HG02943 (cell line): ENCODE data around the gene RPUSD3.

Experiments
- ATAC-seq: cut with Tn5 transposase; IDR thresholded peaks from one replicate; pipeline ENCODE4 v1.9.1; 2021; ENCODE audit warnings: mild to moderate bottlenecking, low read depth, moderate library complexity; ENCODE audit not compliant: unreplicated experiment

Gene RPUSD3

DNA sequence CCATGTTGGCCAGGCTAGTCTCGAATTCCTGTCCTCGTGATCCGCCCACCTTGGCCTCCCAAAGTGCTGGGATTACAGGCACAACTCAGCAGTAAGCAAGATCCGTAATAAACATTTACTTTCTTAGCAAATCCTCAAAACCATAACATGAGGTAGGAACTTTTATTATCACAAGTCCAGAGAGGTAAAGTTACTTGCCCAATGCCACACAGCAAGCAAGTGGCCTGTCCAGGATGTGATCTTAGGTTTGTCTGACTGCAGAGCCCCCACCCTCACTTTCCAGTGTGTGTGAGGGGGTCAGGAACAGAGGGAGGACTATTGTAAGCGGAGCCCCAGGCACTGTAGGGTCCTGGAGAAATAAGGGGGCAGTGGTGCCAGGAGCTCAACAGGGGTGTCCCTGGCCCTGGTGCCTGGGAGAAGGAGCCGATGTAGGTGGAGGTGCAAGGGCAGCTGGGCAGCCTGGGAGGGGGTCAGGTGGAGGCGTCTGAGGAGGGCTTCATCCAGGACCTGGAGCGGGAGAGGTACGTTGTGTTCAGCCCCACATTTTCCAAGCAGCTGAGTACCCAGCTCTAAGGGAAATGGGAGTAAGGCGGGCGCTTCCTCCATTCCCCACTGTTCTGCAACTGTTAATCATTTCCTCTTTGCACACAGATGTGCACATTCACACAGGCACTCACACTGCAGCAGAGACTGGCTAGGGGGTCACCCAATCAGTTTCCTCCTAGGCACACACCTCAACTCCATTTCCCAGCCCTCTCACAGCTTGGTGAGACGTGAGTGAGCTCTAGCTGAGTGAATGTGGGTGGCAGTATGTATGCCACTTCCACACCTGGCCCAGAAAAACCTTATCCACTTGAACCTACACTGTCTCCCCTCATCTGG is 5.9 kb downstream of the RPUSD3 start:
- no peak for ATAC-seq

DNA sequence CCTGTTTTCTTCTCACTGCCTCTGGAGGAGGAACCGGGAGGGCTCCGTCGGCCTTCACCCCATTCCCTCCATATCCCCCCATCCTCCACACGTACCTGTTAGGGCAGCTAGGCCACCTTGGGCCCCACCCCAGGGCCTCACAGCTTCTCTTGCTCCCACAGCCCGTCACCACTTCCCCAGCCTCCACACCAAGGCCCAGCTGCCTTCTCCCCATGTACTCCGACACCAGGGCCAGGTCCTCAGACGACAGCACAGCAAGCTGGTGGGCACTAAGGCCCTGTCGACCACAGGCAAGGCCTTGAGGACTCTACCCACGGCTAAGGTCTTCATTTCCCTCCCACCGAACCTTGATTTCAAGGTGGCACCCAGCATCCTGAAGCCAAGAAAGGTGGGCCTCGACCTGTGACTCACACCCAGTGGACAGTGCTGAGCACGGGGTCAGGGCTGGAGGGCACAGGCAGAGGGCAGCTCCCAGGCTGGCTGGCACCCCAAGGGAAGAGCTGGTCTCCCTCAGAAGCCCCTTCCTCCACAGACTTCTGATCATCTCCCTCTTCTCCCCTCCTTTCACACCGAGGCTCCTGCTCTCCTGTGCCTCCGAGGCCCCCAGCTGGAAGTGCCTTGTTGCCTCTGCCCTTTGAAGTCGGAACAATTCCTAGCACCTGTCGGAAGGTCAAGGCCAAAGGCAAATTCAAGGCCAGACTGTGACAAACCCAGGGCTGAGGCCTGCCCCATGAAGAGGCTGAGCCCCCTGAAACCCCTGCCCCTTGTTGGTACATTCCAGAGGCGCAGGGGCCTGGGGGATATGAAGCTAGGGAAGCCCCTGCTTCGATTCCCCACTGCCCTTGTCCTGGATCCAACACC is 9.1 kb downstream of the RPUSD3 start:
- ATAC-seq, result no peak

DNA sequence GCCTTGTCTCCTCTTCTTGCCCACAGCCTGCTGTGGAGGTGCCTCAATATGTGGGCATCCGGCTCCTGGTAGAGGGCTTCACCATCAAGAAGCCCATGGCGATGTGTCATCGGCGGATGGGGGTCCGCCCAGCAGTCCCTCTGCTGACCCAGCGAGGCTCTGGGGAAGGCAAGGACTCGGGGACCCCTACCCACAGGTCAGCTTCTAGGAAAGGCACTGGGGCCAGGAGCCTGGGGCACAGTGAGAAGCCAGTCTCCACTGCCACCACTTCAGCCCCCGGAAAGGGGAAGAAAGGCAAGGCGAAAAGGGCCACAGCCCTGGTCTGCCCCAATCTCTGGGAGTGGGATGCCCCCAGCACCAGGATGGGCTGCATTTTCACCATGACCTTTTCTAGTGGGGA is 10.7 kb downstream of the RPUSD3 start:
- no peak for ATAC-seq

DNA sequence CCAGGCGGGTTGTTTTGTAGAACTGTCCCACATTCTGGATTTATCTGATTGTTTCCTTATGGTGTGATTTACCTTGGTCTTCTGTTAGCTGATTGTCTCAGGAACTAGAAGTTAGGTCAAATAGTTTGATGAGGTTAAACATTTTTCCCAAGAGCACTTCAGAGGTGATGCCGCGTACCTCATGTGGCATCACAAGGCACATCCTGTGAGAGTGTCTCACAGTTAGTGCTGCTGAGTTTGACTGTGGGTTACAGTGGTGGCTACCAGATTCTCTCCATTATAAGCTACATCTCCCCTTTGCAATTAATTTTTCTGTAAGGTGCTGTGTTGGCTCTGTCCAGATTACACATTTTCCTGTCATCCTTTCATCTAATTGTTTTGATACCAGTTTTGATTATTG is 12.6 kb downstream of the RPUSD3 start:
- ATAC-seq, result no peak

DNA sequence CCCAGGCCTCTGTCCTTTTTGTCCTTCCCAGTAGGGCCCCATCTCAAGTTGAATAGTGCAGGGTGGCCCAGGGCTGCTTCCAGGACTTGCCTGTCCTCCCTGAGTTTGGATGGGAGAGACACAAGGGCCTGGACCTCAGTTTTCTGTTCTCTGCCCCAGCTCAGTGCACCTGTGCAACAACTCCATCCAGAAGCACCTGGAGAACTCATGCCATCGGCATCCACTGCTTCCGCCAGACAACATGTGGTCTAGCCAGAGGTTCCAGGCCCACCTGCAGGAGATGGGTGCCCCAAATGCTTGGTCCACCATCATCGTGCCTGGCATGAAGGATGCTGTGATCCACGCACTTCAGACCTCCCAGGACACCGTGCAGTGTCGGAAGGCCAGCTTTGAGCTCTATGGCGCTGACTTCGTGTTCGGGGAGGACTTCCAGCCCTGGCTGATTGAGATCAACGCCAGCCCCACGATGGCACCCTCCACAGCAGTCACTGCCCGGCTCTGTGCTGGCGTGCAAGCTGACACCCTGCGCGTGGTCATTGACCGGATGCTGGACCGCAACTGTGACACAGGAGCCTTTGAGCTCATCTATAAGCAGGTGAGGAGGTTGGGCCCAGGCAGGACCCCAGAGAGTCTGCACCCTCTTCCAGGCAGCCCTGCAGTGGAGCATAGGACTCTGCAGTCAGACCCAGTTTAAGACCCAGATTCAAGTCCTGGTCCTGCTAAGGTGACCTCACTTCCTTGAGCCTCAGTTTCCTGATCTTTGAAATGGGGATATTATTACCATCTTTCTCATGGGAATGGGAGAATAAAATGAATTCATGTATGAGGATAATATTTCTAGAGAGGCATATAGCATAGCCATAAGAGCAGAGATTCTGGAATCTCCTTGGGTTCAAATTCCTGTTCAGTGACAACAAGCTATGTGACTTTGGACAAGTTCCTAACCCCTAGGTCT is 14.7 kb downstream of the RPUSD3 start:
- ATAC-seq, result no peak

DNA sequence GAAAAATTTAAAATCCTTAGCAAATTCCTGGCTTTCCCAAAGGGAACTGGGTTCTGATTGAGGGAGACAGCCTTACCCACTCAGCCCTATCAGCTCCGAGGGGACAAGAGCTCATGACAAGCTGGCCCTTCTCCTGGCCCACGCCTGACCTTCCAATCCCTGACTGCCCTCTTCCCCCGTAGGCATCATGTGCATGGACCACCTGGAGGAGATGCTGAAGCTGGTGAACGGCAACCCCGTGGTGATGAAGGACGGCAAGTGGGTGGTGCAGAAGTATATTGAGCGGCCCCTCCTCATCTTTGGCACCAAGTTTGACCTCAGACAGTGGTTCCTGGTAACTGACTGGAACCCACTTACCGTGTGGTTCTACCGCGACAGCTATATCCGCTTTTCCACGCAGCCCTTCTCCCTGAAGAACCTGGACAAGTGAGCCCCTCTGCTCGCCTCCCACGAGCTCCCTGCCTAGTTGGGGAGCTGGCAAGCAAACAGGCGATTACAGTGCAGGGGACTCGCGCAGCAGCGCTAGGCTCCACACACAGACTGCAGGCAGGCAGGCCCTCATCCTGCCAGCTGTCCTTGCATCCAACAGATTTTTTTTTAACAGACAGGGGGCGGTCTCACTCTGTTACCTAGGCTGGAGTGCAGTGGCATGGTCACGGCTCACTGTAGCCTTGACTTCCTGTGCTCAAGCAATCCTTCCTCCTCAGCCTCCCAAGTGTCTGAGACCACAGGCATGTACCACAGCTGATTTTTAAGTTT is 16.8 kb downstream of the RPUSD3 start:
- no peak for ATAC-seq

DNA sequence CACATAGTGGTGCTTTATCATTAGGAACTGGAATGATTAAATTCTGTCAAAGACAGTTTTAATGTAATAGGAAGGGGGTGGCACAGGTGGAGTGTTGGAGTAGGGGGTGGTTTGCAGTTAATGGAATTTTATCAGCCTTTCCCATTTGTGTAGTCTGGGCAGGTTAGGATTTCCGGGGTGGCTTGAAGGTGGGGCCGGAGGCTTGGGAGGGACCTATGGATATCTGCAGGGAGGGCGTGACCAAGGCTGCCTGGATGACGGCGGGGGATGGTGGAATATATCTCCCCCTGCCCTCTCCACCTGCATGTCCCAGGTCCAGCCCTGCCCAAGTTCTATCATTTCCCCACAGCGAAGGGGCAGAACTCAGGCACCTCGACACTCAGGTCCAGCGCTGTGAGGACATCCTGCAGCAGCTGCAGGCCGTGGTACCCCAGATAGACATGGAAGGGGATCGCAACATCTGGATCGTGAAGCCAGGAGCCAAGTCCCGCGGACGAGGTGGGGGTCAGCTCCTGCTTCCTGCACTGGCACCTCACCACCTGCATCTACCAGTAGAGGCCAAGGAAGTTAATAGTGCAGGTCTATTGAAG is 18.3 kb downstream of the RPUSD3 start:
- no peak for ATAC-seq

DNA sequence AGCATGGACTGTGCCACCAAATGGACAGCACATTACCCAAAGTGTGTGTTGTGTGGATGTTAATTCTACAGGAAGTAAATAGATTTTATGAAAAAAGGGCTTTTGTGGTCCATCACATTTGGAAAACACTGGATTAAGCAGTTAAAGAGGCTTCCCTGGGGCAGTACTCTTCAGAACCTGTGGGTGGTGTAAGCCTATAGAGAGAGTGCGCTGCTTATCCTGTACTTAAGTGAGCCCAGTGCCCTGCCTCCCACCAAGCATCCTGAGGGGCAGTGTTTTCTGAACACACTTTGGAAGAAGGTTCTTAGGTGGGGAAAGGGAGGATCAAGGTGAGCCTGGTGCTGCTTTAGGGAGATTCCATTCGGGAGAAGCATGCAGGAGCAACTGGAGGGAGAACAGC is 22.9 kb downstream of the RPUSD3 start:
- ATAC-seq, result no peak

DNA sequence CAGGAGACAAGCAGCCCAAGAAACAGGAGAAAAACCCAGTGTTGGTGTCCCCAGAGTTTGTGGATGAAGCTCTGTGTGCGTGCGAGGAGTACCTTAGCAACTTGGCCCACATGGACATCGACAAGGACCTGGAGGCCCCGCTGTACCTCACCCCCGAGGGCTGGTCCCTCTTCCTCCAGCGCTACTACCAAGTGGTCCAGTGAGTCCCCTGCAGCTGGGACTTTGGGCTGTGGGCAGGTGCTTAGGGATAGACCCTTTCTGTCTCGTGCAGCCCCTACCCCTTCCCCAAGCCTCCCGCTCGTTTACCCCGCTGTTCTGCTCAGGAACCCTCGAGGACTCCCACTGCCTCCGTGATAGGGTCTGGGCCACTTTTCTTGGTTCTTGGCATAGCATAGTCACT is 23.3 kb downstream of the RPUSD3 start:
- no peak for ATAC-seq

DNA sequence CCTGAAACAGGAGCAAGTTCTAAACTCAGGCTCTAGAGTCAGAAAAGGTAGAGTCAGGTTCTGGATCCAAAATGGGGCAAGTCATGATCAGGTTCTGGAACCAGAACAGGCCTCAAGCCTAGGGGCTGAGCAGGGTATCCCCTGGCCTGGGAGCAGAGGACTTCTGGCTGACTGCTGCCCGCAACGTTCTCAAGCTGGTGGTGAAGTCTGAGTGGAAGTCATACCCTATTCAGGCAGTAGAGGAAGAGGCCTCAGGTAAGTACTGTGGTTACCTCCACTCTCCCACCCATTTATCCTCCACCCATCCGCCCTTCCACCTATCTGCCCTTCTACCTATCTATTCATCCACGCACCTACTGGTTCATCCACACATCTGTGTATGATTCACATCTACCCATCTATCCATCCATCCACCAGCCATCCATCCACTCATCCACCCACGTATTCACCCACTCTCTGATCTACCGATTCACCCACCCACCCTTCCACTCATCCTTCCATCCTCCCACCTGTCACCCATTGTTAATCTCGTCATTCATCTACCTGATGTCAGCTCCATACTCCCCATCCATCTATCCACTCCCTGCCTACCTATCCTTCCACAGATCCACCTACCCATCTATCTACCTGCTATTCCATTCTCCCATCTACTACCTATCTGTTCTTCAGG is 25.0 kb downstream of the RPUSD3 start:
- no peak for ATAC-seq

DNA sequence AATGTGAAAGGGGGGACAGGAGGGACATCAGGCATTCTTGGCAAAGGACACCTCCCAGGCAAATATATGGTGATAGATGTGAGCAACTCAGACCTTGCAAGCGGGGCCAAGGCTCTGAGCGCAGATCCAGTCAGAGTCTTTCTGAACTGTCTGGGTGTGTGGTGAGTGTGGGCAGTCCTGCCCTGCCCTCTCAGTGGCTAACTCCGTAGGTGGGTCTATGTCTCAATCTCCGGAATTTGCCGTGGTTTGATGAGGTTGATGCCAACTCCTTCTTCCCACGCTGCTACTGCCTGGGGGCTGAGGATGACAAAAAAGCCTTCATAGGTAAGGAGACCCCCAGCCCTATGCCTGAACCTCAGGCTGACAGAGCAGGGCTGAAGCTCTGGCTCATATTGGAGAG is 26.4 kb downstream of the RPUSD3 start:
- ATAC-seq, result no peak

DNA sequence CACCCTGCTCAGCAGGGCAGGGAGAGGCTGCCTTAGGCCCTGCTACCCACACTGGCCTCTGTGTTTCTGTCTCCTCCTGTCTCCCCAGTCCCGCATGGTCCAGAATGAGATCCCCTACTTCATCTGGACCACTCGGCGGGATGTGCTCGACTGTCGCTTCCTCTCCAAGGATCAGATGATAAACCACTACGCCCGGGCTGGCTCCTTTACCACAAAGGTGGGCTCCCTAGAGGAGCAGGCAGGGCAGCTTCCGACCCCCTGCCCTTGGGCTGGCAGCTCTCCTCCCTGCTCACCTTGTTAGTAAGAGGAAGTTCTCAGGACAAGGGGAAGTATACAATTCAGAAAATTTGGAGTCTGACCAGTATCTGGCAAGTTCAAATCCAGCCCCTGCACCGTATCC is 27.8 kb downstream of the RPUSD3 start:
- ATAC-seq, result no peak

DNA sequence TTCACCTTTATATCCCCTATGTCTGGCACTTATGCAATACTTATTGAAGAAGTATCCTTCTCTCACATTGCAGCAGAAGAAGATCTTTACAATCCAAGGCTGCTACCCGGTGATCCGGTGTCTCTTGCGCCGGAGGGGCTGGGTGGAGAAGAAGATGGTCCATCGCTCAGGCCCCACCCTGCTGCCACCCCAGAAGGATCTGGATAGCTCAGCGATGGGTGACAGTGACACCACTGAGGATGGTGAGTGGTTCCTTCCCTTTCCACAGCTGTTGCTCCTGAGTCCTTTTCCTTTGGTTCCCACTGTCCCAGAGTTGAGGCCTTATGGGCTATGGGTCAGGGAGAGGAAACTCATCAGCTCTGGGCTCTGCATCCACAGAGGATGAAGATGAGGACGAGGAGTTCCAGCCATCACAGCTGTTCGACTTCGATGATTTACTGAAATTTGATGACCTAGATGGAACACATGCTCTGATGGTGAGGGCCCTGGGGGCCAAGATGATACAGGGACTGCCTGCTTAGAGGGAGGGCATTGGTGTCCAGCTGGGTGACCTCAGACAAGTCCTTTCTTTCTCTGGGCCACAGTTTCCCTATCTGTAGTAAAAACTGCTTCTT is 30.8 kb downstream of the RPUSD3 start:
- ATAC-seq, result no peak

DNA sequence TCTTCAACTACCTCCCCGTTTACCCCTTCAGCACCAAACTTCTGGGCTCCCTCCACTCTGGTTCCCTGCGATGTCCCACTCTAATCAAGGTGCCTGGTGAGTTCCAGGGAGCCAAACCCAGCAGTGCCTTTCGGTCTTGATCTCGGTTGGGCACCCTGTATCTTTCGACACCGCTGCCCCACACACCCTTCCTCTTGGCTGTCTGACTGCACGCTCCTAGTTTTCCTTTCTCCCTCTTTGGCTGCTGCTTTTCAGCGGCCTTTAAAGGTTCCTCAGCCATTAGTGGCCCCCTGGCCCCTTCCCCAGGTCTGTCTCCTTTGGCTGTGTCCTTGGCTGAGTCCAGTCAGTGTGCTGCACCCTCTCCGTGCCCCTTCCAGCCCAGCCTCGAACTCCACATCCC is 33.0 kb downstream of the RPUSD3 start:
- no peak for ATAC-seq

DNA sequence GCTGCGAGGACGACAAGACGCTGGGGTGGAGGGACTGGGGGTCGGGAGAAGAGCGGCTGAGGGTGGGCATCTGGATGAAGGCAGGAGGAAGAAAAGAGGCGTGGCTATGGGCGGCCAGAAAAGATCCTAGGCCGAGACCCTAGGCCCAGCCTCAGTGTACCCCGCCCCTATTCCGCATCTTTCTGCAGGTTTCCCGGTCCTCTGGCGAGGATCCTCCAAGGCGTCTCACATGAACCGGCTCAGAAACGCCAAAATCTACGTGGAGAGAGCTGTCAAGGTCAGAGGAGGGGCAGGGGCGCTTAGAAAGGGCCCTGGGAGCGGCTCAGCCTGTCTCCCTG is 33.4 kb downstream of the RPUSD3 start:
- ATAC-seq, result no peak

DNA sequence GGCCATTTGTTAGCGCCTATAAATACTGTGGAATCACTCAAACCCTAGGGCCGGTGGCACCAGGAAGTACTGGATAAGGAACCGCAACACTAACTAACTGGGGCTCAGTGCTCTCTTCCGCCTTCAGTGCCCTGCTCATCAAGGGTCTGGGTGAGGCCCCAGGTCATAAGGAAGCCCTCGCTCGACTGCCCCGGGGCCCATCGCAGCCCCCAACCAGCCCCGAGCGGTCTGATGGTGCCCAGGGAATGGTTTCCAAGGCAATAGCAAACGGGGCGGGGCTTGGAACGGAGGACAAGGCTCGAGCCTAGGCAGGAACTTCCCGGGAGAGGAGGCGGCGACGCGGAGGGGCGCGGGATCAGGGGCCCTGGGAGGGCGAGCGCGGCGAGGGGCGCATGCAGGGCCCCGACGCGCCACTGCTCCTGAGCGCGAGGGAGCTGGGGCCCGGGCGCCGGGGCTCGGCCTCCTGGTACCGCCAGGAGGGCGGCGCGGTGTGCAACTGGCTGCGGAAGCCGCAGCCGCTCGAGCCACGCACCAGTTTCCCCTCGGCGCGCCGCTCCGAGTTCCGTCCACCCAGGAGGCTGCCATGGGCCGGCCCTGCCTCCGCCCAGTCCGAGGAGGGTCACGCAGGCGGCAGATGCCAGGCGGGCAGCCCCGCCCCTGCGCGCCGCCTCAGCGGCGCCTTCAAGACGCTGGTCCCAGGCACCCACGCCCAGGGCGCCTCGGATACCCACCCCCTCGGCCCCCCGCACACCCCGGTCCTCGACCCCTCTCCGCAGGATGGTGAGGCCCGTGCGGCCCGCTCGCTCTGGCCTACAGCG is 34.0 kb downstream of the RPUSD3 start, which contains the start of gene TTLL3:
Gene TTLL3 (plus strand): TSS at position 648 of the 818 bp plus-strand sequence. CDS start 400 bp downstream, outside the sequence.
- ATAC-seq, result no peak

DNA sequence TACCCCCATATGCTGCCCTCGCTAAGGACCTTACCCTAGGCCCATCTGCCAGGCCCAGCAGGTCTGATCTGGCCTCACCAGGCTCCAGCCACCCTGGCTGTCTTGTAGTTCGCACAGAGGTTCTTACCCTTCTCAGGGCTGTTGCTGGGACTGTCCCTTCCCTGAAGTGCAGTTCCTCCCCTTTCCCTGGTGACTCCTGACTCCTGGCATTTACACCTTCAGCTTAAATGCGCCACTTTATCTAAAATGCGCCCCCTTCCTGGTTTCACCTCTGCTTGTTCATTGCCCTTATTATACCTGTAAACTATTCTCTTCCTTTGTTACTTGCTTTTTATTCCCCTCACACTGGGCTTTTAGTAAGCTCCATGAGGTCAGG is 34.6 kb downstream of the RPUSD3 start:
- no peak for ATAC-seq
